ENCODE measurements around the gene OSMR.

The OSMR gene

GRCh38 chr5:38874948-38875456 is 29.2 kb downstream of the OSMR start:
- Histone ChIP-seq H3K9me3 (ENCODE audit: control insufficient read depth, insufficient read depth, low read depth, low read length) (no peaks in the 10 kb centered on the region), H3K4me1 (ENCODE audit: control insufficient read depth, insufficient read depth, low read length) (peaks cover 10% of the 10 kb centered on the region), H3K27ac (ENCODE audit: extremely low read depth, low read depth, low read length) (no peak overlapping the region), H3K36me3 (ENCODE audit: control insufficient read depth in 2 of 2, insufficient read depth in 1 of 2, low read length in 2 of 2) (no peaks in the 10 kb centered on the region), H3K4me3 (ENCODE audit: low read depth, low read length) (no peak overlapping the region)
- ChIA-PET CTCF (interaction anchor here (1.5 kb wide), 1 partner anchor 47 kb away, joined by 6 read pairs; no protein-coding TSS in a partner anchor), POLR2A (no interaction called here)
- no peak for TF ChIP-seq ZFHX2 (tag by site-specific recombination; conservative IDR thresholded peaks at IDR 0.05)
- TF ChIP-seq ZNF664 (tag by site-specific recombination; IDR thresholded peaks at IDR 0.05): no peak
- no peak for TF ChIP-seq ZNF324 (tag by site-specific recombination; IDR thresholded peaks at IDR 0.05)
- no peak for TF ChIP-seq ZBTB8A (tag by site-specific recombination; IDR thresholded peaks at IDR 0.05)
- TF ChIP-seq ZNF555 (tag by site-specific recombination; conservative IDR thresholded peaks at IDR 0.05): no peak
- no peak for TF ChIP-seq ZNF138 (tag by site-specific recombination; IDR thresholded peaks at IDR 0.05; ENCODE audit: borderline replicate concordance)
- TF ChIP-seq ZBTB7A (tag by site-specific recombination; IDR thresholded peaks at IDR 0.05; ENCODE audit: low read depth): no peak
- TF ChIP-seq ZNF561 (tag by site-specific recombination; IDR thresholded peaks at IDR 0.05; ENCODE audit: borderline replicate concordance): no peak

GRCh38 chr5:38878391-38879077 is 32.7 kb downstream of the OSMR start:
- CTCF ChIA-PET: interaction anchor here (1.1 kb wide), 1 partner anchor 43 kb away, joined by 3 read pairs; no protein-coding TSS in a partner anchor
- H3K36me3 ChIP-seq (ENCODE audit: control insufficient read depth in 2 of 2, insufficient read depth in 1 of 2, low read length in 2 of 2): no peaks in the 10 kb centered on the region
- no peak for TF ChIP-seq ZNF596 (tag by site-specific recombination; IDR thresholded peaks at IDR 0.05)
- TF ChIP-seq PRDM10 (tag by site-specific recombination; IDR thresholded peaks at IDR 0.05): peak; percentile 49
- TF ChIP-seq ZNF146 (tag by site-specific recombination; IDR thresholded peaks at IDR 0.05): no peak
- TF ChIP-seq SCRT2 (tag by site-specific recombination; IDR thresholded peaks at IDR 0.05): no peak
- TF ChIP-seq HOXA7 (CRISPR knock-in tag; IDR thresholded peaks at IDR 0.05; ENCODE audit: borderline replicate concordance): no peak
- no peak for TF ChIP-seq BCL6B (tag by site-specific recombination; IDR thresholded peaks at IDR 0.05)
- no peak for TF ChIP-seq PRDM6 (tag by site-specific recombination; IDR thresholded peaks at IDR 0.05)

More at GRCh38 chr5:38878391-38879077, 32.7 kb downstream of the OSMR start:
- no peak overlapping the region for H3K4me3 ChIP-seq (ENCODE audit: low read depth, low read length)
- no peaks in the 10 kb centered on the region for H3K4me1 ChIP-seq (ENCODE audit: control insufficient read depth, insufficient read depth, low read length)
- no peak overlapping the region for H3K27ac ChIP-seq (ENCODE audit: extremely low read depth, low read depth, low read length)
- no peaks in the 10 kb centered on the region for H3K9me3 ChIP-seq (ENCODE audit: control insufficient read depth, insufficient read depth, low read depth, low read length)
- POLR2A ChIA-PET: no interaction called here

Data from HEK293 (cell line).